COR-L47 (cell line): ENCODE data around the gene PRRG4.
"Not testable (repeated sequence)": the region's sequence is repeated elsewhere in the genome, so short reads cannot be mapped to it uniquely, and the experiment has no call there.

Source experiments
- DNase-seq: peaks from one replicate; lab custom pipeline; 2025; lab: John Stamatoyannopoulos, UW

PRRG4 gene

DNA sequence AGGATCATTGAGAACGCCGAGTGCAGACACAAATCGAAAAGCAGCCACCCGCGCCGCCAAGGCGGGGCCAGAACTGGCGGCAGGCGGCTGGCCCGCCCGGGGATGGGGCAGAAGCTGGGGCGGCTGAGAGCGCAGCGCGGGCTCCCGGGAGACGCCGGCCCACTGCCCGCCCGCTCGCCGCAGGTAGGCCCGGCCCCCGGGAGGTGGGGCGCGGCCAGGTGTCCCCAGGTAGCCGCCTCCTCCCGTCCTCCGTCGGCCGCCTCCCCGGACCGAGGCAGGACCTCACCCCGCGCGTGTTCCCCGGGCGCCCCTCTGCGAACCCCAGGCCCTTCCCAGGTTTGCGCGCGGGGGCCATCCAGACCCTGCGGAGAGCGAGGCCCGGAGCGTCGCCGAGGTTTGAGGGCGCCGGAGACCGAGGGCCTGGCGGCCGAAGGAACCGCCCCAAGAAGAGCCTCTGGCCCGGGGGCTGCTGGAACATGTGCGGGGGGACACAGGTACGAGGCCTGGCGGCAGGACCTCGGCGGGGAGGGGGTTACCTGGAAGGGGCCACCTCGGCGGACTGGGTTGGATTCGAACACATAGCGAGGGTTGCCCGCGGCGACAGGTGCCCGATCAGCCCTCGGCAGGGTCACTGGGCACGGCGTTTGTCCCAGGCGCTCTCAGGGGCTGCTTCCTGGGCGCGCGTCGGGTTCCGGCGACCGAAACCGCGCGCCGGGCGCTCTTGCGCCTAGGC lies at the start of gene PRRG4:
TSS of gene PRRG4 (plus strand) at position 248 of the 733 bp plus-strand sequence. CDS start 603 bp downstream, outside the sequence.
- peak; percentile 49 for DNase-seq

- DNase-seq = not testable (repeated sequence)
These were observed 48.9 kb upstream of the PRRG4 start for GRCh38 chr11:32780839-32781238.

DNA sequence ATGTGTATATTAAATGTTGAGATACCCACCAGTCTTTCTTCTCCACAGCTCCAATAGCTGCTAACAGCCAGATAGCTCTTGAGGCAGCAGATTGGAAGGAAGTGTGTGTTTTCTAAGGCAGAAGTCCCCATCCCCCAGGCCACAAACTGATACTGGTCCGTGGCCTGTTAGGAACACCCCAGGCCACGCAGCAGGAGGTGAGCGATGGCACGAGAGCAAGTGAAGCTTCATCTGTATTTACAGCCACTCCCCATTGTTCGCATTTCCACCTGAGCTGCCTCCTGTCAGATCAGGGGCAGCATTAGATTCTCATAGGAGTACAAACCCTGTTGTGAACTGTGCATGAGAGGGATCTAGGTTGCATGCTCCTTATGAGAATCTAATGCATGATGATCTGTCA lies 48.0 kb upstream of the PRRG4 start:
- DNase-seq = no peak

- no peak for DNase-seq
These were observed 44.5 kb upstream of the PRRG4 start for GRCh38 chr11:32785262-32785661.

GRCh38 chr11:32786811-32787210 lies 42.9 kb upstream of the PRRG4 start:
- no peak for DNase-seq

GRCh38 chr11:32790916-32791315 lies 38.8 kb upstream of the PRRG4 start:
- no peak for DNase-seq

DNA sequence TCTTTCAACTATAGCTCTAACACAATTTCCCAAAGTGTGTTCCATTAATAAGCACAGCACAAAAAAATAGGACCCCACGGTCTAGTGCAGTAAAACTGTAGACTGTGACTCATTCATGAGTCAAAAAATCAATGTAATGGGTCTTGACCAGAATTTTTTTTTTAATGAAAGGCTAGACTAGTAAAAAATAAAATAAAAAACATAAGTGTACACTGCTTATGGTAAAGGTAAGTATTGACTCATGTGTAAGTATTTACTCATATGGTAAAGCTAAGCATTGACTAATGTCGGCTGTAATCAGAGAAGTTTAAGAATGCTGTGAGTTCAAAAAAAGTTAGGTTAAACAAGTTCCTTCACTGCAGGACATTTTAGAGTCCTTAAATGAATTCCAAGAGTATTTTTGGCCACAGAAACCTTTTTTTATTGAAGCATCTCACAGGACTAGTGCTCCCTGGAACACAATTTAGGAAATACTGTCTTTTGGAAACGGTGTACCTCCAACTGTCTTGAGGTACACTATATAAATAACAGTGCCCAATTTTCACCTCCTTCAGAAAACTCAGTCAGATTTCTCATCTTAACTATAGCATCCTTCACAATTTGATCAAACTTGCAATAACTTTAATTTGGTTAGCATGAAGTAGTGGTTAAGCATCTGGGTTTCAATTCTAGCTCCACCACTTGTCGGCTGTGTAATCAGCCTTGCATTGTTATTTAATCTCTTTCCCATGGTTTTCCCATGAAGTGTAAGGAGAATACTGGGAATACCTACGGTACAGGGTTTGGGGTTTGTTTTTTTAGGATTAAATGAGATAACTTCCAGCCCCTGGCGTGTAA lies 37.4 kb upstream of the PRRG4 start:
- no peak for DNase-seq

- DNase-seq = peak; percentile 21
These were observed 36.7 kb upstream of the PRRG4 start for GRCh38 chr11:32792948-32793475.

DNA sequence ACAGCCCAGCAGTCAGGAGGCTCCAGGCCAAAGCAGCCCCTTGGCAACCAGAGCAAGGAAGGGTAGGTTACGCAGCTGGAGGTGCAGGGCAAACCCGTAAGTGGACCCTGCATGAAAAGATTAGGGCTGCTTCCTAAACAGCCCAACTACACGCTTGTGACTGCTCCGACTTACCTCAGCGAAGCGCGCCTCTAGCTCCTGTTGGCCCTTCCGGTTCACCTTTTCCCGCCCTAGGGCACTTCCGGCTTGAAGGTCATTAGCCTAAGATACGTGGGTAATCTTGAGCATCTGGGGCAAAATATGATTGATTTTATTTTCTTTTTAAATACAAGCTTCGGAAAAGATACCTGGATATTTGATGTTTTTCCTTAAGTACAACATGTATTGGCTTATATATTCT lies 35.3 kb upstream of the PRRG4 start, which contains the start of gene CCDC73:
TSS of gene CCDC73 (minus strand) at position 224 of the 400 bp plus-strand sequence. CDS start 34,419 bp downstream, outside the sequence.
- no peak for DNase-seq

- no peak for DNase-seq
These were observed 33.3 kb upstream of the PRRG4 start for GRCh38 chr11:32796425-32796824.

GRCh38 chr11:32809313-32809712 lies 20.4 kb upstream of the PRRG4 start:
- DNase-seq = peak; percentile 46

- DNase-seq = no peak
These were observed 12.4 kb upstream of the PRRG4 start for GRCh38 chr11:32817181-32817851.

- no peak for DNase-seq
These were observed 11.9 kb upstream of the PRRG4 start for GRCh38 chr11:32817852-32818183.

DNA sequence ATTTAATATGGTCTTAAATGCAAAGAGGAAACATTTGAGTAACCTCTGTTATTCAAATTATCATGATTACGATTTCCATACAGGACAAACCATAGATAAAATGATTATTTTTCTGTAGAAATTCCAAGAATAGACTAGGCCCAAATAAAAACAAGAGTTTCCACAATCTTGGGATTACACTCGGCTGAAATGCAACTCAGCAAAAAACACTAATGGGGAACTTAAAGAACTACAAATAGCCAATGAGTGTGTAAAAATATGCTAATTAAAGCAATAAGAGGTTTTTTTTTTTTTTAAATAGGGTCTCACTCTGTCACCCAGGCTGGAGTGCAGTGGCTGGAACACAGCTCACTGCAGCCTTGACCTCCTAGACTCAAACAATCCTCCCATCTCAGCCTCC lies 10.5 kb upstream of the PRRG4 start:
- DNase-seq = no peak

DNA sequence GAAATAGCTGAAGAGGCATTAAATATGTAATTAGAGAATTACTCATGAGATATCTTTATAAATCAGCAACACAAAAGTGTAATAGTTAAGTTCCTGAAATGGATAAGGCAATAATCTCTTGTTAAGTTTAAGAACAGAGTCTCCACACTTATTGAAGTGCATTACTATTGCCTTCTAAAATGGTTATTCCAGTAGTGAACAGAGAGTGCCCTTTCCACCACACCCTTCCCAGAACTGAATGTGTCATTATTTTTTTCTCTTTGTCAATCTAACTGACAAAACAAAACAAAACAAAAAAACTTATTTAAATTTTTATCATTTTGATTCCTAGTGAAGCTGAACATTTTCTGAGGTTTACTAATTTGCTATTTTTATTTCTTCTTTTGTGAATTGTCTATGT lies 9.2 kb upstream of the PRRG4 start:
- no peak for DNase-seq

- no peak for DNase-seq
These were observed 8.2 kb upstream of the PRRG4 start for GRCh38 chr11:32821517-32821916.

GRCh38 chr11:32821917-32822560 lies 7.7 kb upstream of the PRRG4 start:
- no peak for DNase-seq

- not testable (repeated sequence) for DNase-seq
These were observed 6.1 kb upstream of the PRRG4 start for GRCh38 chr11:32823617-32824016.

- DNase-seq = no peak
These were observed 3.6 kb upstream of the PRRG4 start for GRCh38 chr11:32826113-32826512.

DNA sequence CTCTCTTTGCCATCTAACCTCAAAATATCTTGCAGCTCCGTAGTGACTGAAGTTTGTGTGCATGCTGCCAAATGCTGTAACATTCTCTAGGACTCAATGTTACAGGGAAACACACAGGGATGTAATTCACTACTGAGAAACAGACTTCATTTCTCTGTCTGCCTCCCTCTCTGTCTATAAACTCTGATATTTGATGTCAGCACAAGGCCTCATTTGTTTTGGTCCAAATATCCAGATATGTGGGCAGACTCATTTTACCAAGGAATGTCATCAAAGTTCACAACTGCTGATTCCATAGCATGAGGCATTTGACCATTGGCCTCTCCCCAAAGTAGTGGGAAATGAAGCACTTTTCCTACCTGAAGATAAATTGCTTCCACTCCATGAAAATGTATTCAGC lies 2.5 kb upstream of the PRRG4 start:
- no peak for DNase-seq

GRCh38 chr11:32829157-32829679 lies 509 bp upstream of the PRRG4 start:
- no peak for DNase-seq

DNA sequence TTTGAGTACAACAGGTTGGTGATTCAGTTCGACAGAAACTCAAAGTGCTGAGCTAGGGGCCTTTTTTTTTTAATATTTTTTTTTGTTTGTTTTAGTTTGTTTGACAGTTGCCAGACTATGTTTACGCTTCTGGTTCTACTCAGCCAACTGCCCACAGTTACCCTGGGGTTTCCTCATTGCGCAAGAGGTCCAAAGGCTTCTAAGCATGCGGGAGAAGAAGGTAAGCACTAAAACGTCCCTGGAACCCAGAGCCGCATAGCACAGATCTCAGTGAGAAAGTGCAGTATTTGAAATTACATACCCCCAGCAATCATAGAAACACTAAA lies 649 bp downstream of the PRRG4 start:
- DNase-seq = no peak
